Measurements from ENCODE around the gene FOXP1. TPM values are rescaled to one million over a fixed set of nuclear protein-coding genes. Genes with fewer than 3 reads are reported as not detected.

The FOXP1 gene
- total and polyA plus RNA-seq, 4 donors: 15.2 to 263 (median 110) TPM

GRCh38 chr3:71187715-71188114, 395.8 kb downstream of the FOXP1 start:
- 88 to 99% methylated on average over 1 of the region's 1 CpG for WGBS, 2 donors

GRCh38 chr3:71186801-71187200, 396.7 kb downstream of the FOXP1 start:
- WGBS, 2 donors: 95% methylated on average over 2 of the region's 2 CpGs
- Histone ChIP-seq H3K27ac (ENCODE audit: low read depth in 1 of 2, low read length in 2 of 2) (no peak overlapping the region), H3K9me3 (ENCODE audit: control insufficient read depth, low read length) (no peaks in the 10 kb centered on the region), H3K27me3 (ENCODE audit: control insufficient read depth in 1 of 2, insufficient read depth in 2 of 2, low read length in 1 of 2) (no peaks in the 10 kb centered on the region), H3K4me1 (ENCODE audit: control insufficient read depth in 1 of 2, insufficient read depth in 2 of 2, low read length in 2 of 2) (no peaks in the 10 kb centered on the region), H3K36me3 (ENCODE audit: control insufficient read depth in 1 of 2, insufficient read depth in 2 of 2, low read length in 1 of 2) (no peaks in the 10 kb centered on the region), H3K4me3 (ENCODE audit: low read length in 2 of 2) (no peak overlapping the region)
- DNase-seq: no peak
- intact Hi-C loops (cut with DNase I): no loop called here
- ATAC-seq (ENCODE audit: low FRiP score): no peak

More at GRCh38 chr3:71187715-71188114, 395.8 kb downstream of the FOXP1 start:
- no peaks in the 10 kb centered on the region for H3K4me1 ChIP-seq (ENCODE audit: control insufficient read depth in 1 of 2, insufficient read depth in 2 of 2, low read length in 2 of 2)
- DNase-seq (no peak), ATAC-seq (ENCODE audit: low FRiP score) (no peak)
- H3K9me3 ChIP-seq (ENCODE audit: control insufficient read depth, low read length): no peaks in the 10 kb centered on the region
- H3K4me3 ChIP-seq (ENCODE audit: low read length in 2 of 2): no peak overlapping the region
- no peak overlapping the region for H3K27ac ChIP-seq (ENCODE audit: low read depth in 1 of 2, low read length in 2 of 2)
- H3K27me3 ChIP-seq (ENCODE audit: control insufficient read depth in 1 of 2, insufficient read depth in 2 of 2, low read length in 1 of 2): no peaks in the 10 kb centered on the region
- no peaks in the 10 kb centered on the region for H3K36me3 ChIP-seq (ENCODE audit: control insufficient read depth in 1 of 2, insufficient read depth in 2 of 2, low read length in 1 of 2)
- intact Hi-C loops (cut with DNase I): no loop called here

DNA sequence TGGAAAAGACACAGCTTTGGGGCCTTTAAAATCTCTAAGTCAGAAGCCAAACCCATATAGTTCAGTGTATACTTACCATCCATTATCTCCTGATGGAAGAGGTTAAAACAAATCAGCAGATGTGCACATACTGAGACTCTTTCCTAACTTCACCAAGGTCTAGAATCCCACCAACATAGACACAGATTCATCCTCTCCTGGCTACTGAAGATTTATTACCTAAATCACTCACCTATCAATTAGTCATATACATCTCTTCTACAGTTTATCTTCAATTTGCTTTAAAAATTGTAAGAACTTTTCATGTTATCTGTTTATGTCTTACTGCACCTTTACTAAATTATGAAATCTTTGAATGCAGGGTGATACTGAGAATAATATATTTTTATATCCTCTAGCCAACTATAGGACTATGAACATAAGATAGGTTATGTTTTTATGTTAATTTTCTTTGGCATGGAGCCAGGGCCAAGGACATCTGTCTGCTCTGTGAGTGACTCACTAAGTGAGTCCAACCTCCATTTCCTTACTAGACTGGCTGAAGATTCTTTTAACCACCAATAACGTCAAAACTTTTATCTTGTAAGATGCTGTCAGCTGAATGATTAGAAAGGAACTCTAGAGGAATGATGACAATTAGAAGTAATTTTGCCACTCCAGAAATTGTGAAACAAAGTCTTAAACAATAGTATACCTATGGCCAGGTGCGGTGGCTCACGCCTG, 397.6 kb downstream of the FOXP1 start:
- H3K4me3 ChIP-seq (ENCODE audit: low read length in 2 of 2): no peak overlapping the region
- ATAC-seq (ENCODE audit: low FRiP score) (no peak), DNase-seq (no peak)
- no peaks in the 10 kb centered on the region for H3K27me3 ChIP-seq (ENCODE audit: control insufficient read depth in 1 of 2, insufficient read depth in 2 of 2, low read length in 1 of 2)
- H3K27ac ChIP-seq (ENCODE audit: low read depth in 1 of 2, low read length in 2 of 2): no peak overlapping the region
- peaks cover 0 to 2% of the 10 kb centered on the region in 2 donors for H3K36me3 ChIP-seq (ENCODE audit: control insufficient read depth in 1 of 2, insufficient read depth in 2 of 2, low read length in 1 of 2)
- H3K4me1 ChIP-seq (ENCODE audit: control insufficient read depth in 1 of 2, insufficient read depth in 2 of 2, low read length in 2 of 2): no peaks in the 10 kb centered on the region
- WGBS, 2 donors: 68% methylated on average over 3 of the region's 3 CpGs
- no peaks in the 10 kb centered on the region for H3K9me3 ChIP-seq (ENCODE audit: control insufficient read depth, low read length)
- intact Hi-C loops (cut with DNase I): no loop called here

DNA sequence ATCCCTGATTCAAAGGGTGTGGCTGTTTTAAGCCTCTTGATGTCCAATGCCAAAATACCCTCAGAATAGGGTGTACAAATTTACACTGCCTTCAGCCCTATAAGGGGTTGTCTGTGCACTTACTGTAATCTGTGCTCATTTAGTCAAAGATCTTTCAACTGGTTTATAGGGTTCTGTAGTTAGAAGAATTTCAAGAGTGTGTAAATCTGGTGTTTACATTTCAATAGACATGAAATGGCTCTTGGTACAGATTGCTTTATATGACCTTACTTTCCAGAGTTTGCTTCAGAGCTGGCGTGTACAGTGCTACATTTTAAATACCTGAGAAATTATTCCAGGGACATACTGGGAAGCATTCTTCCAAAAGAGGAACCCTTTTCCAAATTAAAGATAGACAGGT, 399.3 kb downstream of the FOXP1 start:
- Histone ChIP-seq H3K27me3 (ENCODE audit: control insufficient read depth in 1 of 2, insufficient read depth in 2 of 2, low read length in 1 of 2) (no peaks in the 10 kb centered on the region), H3K9me3 (ENCODE audit: control insufficient read depth, low read length) (no peaks in the 10 kb centered on the region), H3K4me1 (ENCODE audit: control insufficient read depth in 1 of 2, insufficient read depth in 2 of 2, low read length in 2 of 2) (peaks cover 0 to 3% of the 10 kb centered on the region in 2 donors), H3K27ac (ENCODE audit: low read depth in 1 of 2, low read length in 2 of 2) (no peak overlapping the region), H3K36me3 (ENCODE audit: control insufficient read depth in 1 of 2, insufficient read depth in 2 of 2, low read length in 1 of 2) (peaks cover 0 to 2% of the 10 kb centered on the region in 2 donors), H3K4me3 (ENCODE audit: low read length in 2 of 2) (no peak overlapping the region)
- WGBS, 2 donors: 94 to 95% methylated on average over 1 of the region's 1 CpG
- no peak for ATAC-seq (ENCODE audit: low FRiP score)
- intact Hi-C loops (cut with DNase I): no loop called here
- no peak for DNase-seq

DNA sequence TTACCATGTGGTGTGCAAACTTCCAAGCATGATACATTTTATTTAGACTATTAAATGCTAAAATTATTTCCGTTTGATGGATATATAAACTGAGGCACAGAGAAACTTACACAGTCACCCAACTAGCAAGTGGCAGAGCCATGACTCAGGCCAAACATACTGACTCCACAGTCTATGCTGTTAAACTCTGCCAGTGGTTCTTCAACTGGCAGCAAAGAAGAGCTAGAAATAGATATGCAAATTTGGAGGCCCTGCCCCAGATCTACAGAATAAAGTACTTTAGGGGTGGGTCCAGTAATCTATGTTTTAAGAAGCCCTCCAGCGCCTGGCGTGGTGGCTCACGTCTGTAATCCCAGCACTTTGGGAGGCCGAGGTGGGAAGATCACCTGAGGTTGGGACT, 400.0 kb downstream of the FOXP1 start:
- ATAC-seq (ENCODE audit: low FRiP score) (no peak), DNase-seq (no peak)
- H3K4me1 ChIP-seq (ENCODE audit: control insufficient read depth in 1 of 2, insufficient read depth in 2 of 2, low read length in 2 of 2): peaks cover 0 to 3% of the 10 kb centered on the region in 2 donors
- H3K4me3 ChIP-seq (ENCODE audit: low read length in 2 of 2): no peak overlapping the region
- no peaks in the 10 kb centered on the region for H3K9me3 ChIP-seq (ENCODE audit: control insufficient read depth, low read length)
- H3K36me3 ChIP-seq (ENCODE audit: control insufficient read depth in 1 of 2, insufficient read depth in 2 of 2, low read length in 1 of 2): peaks cover 0 to 2% of the 10 kb centered on the region in 2 donors
- no peak overlapping the region for H3K27ac ChIP-seq (ENCODE audit: low read depth in 1 of 2, low read length in 2 of 2)
- intact Hi-C loops (cut with DNase I): no loop called here
- 90 to 93% methylated on average over 5 of the region's 5 CpGs for WGBS, 2 donors
- no peaks in the 10 kb centered on the region for H3K27me3 ChIP-seq (ENCODE audit: control insufficient read depth in 1 of 2, insufficient read depth in 2 of 2, low read length in 1 of 2)

DNA sequence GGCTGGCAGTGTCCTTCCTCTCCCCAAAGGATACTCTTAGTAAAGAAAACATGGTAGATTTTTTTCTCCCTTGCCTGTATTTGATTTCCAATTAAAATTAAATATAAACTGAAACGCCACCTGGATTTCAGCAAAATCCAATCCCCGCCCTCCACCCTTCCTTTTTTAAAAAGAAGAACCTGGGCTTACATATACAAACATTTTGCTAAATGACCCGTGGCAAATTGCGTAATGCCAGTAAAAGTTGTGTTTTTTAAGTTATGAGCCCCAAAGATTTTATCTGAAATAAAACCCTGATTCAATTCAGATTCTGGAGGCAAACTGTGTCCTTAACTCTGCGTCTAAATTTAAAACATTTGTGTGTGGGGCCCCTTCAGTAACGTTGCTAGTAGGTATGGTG, 403.0 kb downstream of the FOXP1 start:
- WGBS, 2 donors: 61 to 68% methylated on average over 6 of the region's 6 CpGs
- no peaks in the 10 kb centered on the region for H3K27me3 ChIP-seq (ENCODE audit: control insufficient read depth in 1 of 2, insufficient read depth in 2 of 2, low read length in 1 of 2)
- no peak overlapping the region for H3K27ac ChIP-seq (ENCODE audit: low read depth in 1 of 2, low read length in 2 of 2)
- ATAC-seq (ENCODE audit: low FRiP score) (no peak), DNase-seq (no peak)
- no peak overlapping the region for H3K4me3 ChIP-seq (ENCODE audit: low read length in 2 of 2)
- peaks cover 1 to 2% of the 10 kb centered on the region in 2 donors for H3K36me3 ChIP-seq (ENCODE audit: control insufficient read depth in 1 of 2, insufficient read depth in 2 of 2, low read length in 1 of 2)
- peaks cover 0 to 6% of the 10 kb centered on the region in 2 donors for H3K4me1 ChIP-seq (ENCODE audit: control insufficient read depth in 1 of 2, insufficient read depth in 2 of 2, low read length in 2 of 2)
- intact Hi-C loops (cut with DNase I): no loop called here
- H3K9me3 ChIP-seq (ENCODE audit: control insufficient read depth, low read length): no peaks in the 10 kb centered on the region

DNA sequence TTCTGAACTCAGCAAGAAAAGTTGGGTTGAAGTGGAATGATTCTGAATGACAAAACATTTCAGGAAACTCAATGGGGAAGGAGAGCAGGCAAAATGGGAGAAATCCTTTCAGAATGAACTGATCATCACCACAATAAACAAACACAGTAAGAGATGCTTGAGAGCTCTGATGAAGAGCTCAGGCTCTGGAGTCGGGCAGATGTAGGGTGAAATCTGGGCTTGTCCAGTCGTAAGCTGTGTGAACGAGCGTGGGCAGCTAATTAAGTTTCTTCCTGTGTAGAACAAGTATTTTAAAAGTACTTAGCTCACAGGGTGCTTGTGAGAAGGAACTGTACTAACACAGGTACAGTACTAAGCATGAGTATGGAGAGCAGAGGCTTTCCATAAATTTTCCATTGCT, 406.2 kb downstream of the FOXP1 start:
- ATAC-seq (ENCODE audit: low FRiP score): no peak

DNA sequence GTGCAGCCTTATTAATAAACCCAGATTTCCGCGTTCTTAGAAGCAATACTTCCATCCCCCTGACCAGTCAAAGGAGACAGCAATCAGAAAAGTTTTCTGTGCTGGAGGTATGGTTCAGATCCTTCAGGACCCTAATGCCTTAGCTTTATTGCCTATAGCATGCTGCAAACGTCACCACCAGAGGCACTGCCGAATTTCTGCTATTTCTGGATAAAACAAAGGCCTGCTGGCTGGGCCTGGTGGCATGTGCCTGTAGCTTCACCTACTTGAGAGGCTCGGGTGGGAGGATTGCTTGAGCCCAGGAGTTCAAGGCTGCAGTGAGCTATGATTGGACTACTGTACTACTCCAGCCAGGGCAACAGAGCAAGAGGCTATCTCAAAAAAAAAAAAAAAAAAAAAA, 407.2 kb downstream of the FOXP1 start:
- no peak overlapping the region for H3K4me3 ChIP-seq (ENCODE audit: low read length in 2 of 2)
- peaks cover 2 to 3% of the 10 kb centered on the region in 2 donors for H3K36me3 ChIP-seq (ENCODE audit: control insufficient read depth in 1 of 2, insufficient read depth in 2 of 2, low read length in 1 of 2)
- whole genome bisulfite sequencing, 2 donors: 58 to 68% methylated on average over 5 of the region's 5 CpGs
- no peaks in the 10 kb centered on the region for H3K27me3 ChIP-seq (ENCODE audit: control insufficient read depth in 1 of 2, insufficient read depth in 2 of 2, low read length in 1 of 2)
- H3K4me1 ChIP-seq (ENCODE audit: control insufficient read depth in 1 of 2, insufficient read depth in 2 of 2, low read length in 2 of 2): peaks cover 2 to 21% of the 10 kb centered on the region in 2 donors
- no peak for ATAC-seq (ENCODE audit: low FRiP score)
- H3K27ac ChIP-seq (ENCODE audit: low read depth in 1 of 2, low read length in 2 of 2): no peak overlapping the region
- no peaks in the 10 kb centered on the region for H3K9me3 ChIP-seq (ENCODE audit: control insufficient read depth, low read length)
- intact Hi-C loops (cut with DNase I): loop anchor here in 1 of 2 donors (10.0 kb wide), 1 partner anchor 128 kb away; no protein-coding TSS in a partner anchor
- DNase-seq: no peak

More for the DNA sequence above, 406.2 kb downstream of the FOXP1 start:
- DNase-seq: no peak
- no peak overlapping the region for H3K27ac ChIP-seq (ENCODE audit: low read depth in 1 of 2, low read length in 2 of 2)
- H3K9me3 ChIP-seq (ENCODE audit: control insufficient read depth, low read length): no peaks in the 10 kb centered on the region
- WGBS, 2 donors: 94% methylated on average over 4 of the region's 4 CpGs
- peaks cover 2 to 17% of the 10 kb centered on the region in 2 donors for H3K4me1 ChIP-seq (ENCODE audit: control insufficient read depth in 1 of 2, insufficient read depth in 2 of 2, low read length in 2 of 2)
- H3K36me3 ChIP-seq (ENCODE audit: control insufficient read depth in 1 of 2, insufficient read depth in 2 of 2, low read length in 1 of 2): peaks cover 2 to 3% of the 10 kb centered on the region in 2 donors
- intact Hi-C loops (cut with DNase I): loop anchor here in 1 of 2 donors (10.0 kb wide), 1 partner anchor 127 kb away; no protein-coding TSS in a partner anchor
- no peak overlapping the region for H3K4me3 ChIP-seq (ENCODE audit: low read length in 2 of 2)
- no peaks in the 10 kb centered on the region for H3K27me3 ChIP-seq (ENCODE audit: control insufficient read depth in 1 of 2, insufficient read depth in 2 of 2, low read length in 1 of 2)
